Spleen (tissue), 11 donors: ENCODE measurements around the gene UQCR10. TPM values are rescaled to one million over a fixed set of nuclear protein-coding genes. Genes with fewer than 3 reads are reported as not detected.
"Not testable (repeated sequence)": the region's sequence is repeated elsewhere in the genome, so short reads cannot be mapped to it uniquely, and the experiment has no call there.

Experiments
- DNase-seq: peaks from one replicate; pipeline ENCODE4 v3.0.0-alpha.2; 2020
- H3K27ac ChIP-seq, 8 donors: fragments of 200-600 bp; sonication (generic) in 7 of 8; 1 replicate in 4 of 8; 2 replicates in 4 of 8; pipeline versions ENCODE4 v1.5.0 to v1.8.0; 2016 to 2021; ENCODE audit warnings: inconsistent platforms in 4 of 8, mild to moderate bottlenecking in 4 of 8, moderate library complexity in 1 of 8
- H3K27me3 ChIP-seq, 7 donors: fragments of 200-600 bp; sonication (generic) in 6 of 7; replicated peaks in 1 of 7; 1 replicate in 4 of 7; 2 replicates in 3 of 7; pipeline versions ENCODE4 v1.5.0 to v1.8.0; 2016 to 2021; ENCODE audit warnings: inconsistent platforms in 3 of 7, mild to moderate bottlenecking in 1 of 7
- H3K36me3 ChIP-seq, 6 donors: fragments of 200-600 bp; sonication (generic) in 5 of 6; 1 replicate in 4 of 6; 2 replicates in 2 of 6; pipeline versions ENCODE4 v1.5.0 to v1.8.0; 2016 to 2021; ENCODE audit warnings: inconsistent platforms in 2 of 6
- H3K4me1 ChIP-seq, 6 donors: fragments of 200-600 bp; sonication (generic) in 5 of 6; 1 replicate in 3 of 6; 2 replicates in 3 of 6; pipeline versions ENCODE4 v1.5.0 to v1.8.0; 2016 to 2021; ENCODE audit warnings: inconsistent platforms in 3 of 6
- H3K4me3 ChIP-seq, 8 donors: fragments of 200-600 bp; sonication (generic) in 7 of 8; 1 replicate in 4 of 8; 2 replicates in 4 of 8; pipeline versions ENCODE4 v1.5.0 to v1.8.0; 2016 to 2021; ENCODE audit warnings: inconsistent platforms in 4 of 8, mild to moderate bottlenecking in 4 of 8, moderate library complexity in 2 of 8
- H3K9me3 ChIP-seq, 8 donors: fragments of 200-600 bp; sonication (generic) in 7 of 8; 1 replicate in 4 of 8; 2 replicates in 4 of 8; pipeline versions ENCODE4 v1.5.0 to v1.8.0; 2016 to 2021; ENCODE audit warnings: inconsistent platforms in 4 of 8
- POLR2A ChIP-seq, 3 donors: fragments of 450-650 bp; IDR thresholded peaks; one replicate each; pipeline ENCODE4 v1.5.1; 2017; ENCODE audit warnings: antibody characterized with exemption in 3 of 3, mild to moderate bottlenecking in 1 of 3
- POLR2AphosphoS5 ChIP-seq, 3 donors: sonication (generic); formaldehyde crosslinking; IDR thresholded peaks; one replicate each; pipeline ENCODE4 v1.5.1; 2017; ENCODE audit warnings: antibody characterized with exemption in 3 of 3
- WGBS, 5 donors: extraction: QIAGEN DNeasy Blood & Tissue Kit in 3 of 5; methylation state at CpG; one replicate each; pipeline versions ENCODE4 v1.1.5 to v1.1.7; 2013 to 2018; 5-methylcytosine and 5-hydroxymethylcytosine counted together
- intact Hi-C: fragments of 100-400 bp; cut with DNase I; formaldehyde crosslinking; loops from one replicate; pipeline ENCODE4 v1.15.0; 2023; ENCODE audit warnings: low total_unique reads
- polyA plus RNA-seq, 3 donors: library from polyadenylated mRNA; stranded (reverse); fragments of 200-250 nt; gene quantifications; one replicate each; pipeline ENCODE4 v1.2.1, GENCODE V29; 2013
- total RNA-seq, 7 donors: library from RNA; depleted of rRNA in 3 of 7; stranded (reverse); fragments of >200 nt in 3 of 7; fragmentation: NEBNext Ultra II Directional in 4 of 7; extraction: Animal tissue kit (Norgen Biotek cat#: 25700) in 4 of 7; gene quantifications; one replicate each; pipeline versions ENCODE4 v1.1.0 to v1.2.1, GENCODE V29; 2016 to 2021
- TF ChIP-seq, protein P1 (sequence below), 11 experiments: fragments of 200-600 bp in 7 of 11; fragments of 450-650 bp in 4 of 11; sonication (generic) in 4 of 11; IDR thresholded peaks in 8 of 11; conservative IDR thresholded peaks in 3 of 11; 1 replicate in 7 of 11; 2 replicates in 4 of 11; pipeline versions ENCODE4 v1.4.0 to v1.8.0; 2016 to 2021; ENCODE audit warnings: antibody characterized with exemption in 11 of 11, inconsistent platforms in 4 of 11, mild to moderate bottlenecking in 1 of 11
- donor health status: healthy with polysubstance abuse.
- donor health status: DM: no; HTN: no; CAD: no; lungs with moderate emphysema.
- donor health status: DM: no; HTN: no; CAD: no.
- donor health status: Bipolar disorder and iron deficiency.
- donor health status: healthy.
- donor health status: DM: no; HTN: no; CAD: no.
- donor health status: DM: yes; HTN: yes; CAD: no.

The UQCR10 gene
- total and polyA plus RNA-seq, 10 donors = 32.8 to 174 (median 59.3) TPM

DNA sequence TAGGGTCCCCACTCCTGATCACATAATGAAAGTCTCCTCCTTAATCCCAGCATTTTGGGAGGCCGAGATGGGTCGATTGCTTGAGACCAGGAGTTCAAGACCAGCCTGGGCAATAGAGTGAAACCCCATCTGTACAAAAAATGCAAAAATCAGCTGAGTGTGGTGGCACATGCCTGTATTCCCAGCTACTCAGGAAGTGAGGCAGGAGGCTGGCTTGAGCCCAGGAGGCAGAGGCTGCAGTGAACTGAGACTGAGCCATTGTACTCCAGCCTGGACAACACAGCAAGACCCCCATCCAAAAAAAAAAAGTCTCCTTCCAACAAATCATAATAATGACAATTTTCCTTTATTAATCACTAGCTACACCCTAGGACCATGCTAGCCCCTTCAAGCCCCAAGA lies 15.5 kb upstream of the UQCR10 start:
- no peaks in the 10 kb centered on the region for H3K9me3 ChIP-seq
- peak overlapping the region in 1 of 8 donors; percentile 19 for H3K4me3 ChIP-seq
- peaks cover 0 to 28% (median 13%) of the 10 kb centered on the region in 6 donors for H3K4me1 ChIP-seq
- TF ChIP-seq POLR2AphosphoS5 (IDR thresholded peaks at IDR 0.05) = no peak
- no peak for TF ChIP-seq POLR2A (IDR thresholded peaks at IDR 0.05)
- peaks cover 0 to 67% (median 25%) of the 10 kb centered on the region in 6 donors for H3K36me3 ChIP-seq
- no peaks in the 10 kb centered on the region for H3K27me3 ChIP-seq
- 86 to 98% (median 96%) methylated on average over 2 of the region's 2 CpGs for WGBS, 5 donors
- peak overlapping the region in 7 of 8 donors; percentile 56 to 86 (median 73) for H3K27ac ChIP-seq
- intact Hi-C loops = no loop called here
- no peak for DNase-seq

DNA sequence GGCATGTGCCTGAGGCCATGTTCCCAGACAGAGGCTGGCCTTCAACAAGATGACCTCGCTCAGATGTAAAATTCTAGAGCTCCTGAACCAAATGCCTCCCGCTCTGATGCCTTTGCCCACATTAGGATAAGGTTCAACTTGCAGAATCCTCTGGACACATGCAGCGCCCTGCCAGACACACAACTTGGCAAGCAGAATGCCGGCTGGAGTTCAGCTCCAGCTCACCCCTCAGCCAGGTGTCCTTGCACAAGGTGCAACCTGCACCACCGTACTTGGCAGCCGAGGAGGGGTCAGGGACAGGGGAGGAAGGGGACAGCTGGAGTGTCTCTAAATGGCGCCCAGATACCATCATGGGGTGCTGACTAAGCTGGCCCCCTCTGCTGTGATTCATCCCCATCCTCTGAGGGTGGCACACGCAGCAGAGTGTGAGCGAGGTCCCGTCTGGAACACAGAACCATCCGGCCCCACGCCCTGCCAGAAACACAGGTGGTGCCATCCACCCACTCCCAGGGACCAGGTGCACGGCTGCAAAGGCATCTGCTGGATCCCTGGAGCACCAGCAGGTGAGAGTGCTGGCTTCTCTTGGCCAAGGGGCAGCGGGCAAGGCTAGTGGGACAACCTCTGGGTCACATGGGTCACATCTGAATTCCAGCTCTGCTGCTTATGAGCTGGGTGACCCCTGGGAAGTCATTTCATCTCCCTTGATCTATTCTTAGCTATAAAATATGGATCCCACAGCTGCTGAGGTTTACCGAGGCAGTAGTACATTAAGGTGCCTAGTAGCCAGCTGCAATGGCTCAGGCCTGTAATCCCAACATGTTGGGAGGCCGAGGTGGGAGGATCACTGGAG lies 13.1 kb upstream of the UQCR10 start:
- Histone ChIP-seq H3K27me3 (no peaks in the 10 kb centered on the region), H3K27ac (no peak overlapping the region), H3K36me3 (peaks cover 0 to 47% (median 5%) of the 10 kb centered on the region in 6 donors), H3K4me3 (no peak overlapping the region), H3K4me1 (peaks cover 0 to 28% (median 13%) of the 10 kb centered on the region in 6 donors), H3K9me3 (no peaks in the 10 kb centered on the region)
- intact Hi-C loops = no loop called here
- no peak for TF ChIP-seq POLR2A (IDR thresholded peaks at IDR 0.05)
- TF ChIP-seq POLR2AphosphoS5 (IDR thresholded peaks at IDR 0.05) = no peak
- TF ChIP-seq, protein P1, sequence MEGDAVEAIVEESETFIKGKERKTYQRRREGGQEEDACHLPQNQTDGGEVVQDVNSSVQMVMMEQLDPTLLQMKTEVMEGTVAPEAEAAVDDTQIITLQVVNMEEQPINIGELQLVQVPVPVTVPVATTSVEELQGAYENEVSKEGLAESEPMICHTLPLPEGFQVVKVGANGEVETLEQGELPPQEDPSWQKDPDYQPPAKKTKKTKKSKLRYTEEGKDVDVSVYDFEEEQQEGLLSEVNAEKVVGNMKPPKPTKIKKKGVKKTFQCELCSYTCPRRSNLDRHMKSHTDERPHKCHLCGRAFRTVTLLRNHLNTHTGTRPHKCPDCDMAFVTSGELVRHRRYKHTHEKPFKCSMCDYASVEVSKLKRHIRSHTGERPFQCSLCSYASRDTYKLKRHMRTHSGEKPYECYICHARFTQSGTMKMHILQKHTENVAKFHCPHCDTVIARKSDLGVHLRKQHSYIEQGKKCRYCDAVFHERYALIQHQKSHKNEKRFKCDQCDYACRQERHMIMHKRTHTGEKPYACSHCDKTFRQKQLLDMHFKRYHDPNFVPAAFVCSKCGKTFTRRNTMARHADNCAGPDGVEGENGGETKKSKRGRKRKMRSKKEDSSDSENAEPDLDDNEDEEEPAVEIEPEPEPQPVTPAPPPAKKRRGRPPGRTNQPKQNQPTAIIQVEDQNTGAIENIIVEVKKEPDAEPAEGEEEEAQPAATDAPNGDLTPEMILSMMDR (IDR thresholded peaks at IDR 0.05 in 8 of 11, conservative IDR thresholded peaks at IDR 0.05 in 3 of 11) = no peak
- DNase-seq = no peak
- WGBS, 5 donors = 76 to 93% (median 87%) methylated on average over 9 to 16 of the region's 16 CpGs

DNA sequence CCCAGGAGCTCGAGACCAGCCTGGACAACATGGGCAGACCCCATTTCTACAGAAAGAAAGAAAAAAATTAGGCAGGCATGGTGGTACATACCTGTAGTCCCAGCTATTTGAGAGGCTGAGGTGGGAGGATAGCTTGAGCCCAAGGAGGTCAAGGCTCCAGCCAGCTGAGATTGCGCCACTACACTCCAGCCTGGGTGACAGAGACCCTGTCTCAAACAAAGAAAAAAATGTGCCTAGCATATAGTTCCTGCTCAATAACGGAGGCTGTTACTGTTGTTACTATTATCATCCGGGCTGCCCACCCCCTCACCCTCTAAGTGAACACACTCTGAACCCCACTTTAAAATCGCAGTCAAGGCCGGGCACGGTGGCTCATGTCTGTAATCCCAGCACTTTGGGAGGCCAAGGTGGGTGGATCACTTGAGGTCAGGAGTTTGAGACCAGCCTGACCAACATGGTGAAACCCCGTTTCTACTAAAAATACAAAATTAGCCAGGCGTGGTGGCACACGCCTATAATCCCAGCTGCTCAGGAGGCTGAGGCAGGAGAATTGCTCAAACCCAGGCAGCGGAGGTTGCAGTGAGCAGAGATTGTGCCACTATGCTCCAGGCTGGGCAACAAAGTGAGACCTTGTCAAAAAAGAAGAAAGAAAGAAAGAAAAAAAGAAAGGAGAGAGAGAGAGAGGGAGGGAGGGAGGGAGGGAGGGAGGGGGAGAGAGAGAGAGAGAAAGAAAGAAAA lies 12.3 kb upstream of the UQCR10 start:
- H3K27me3 ChIP-seq, H3K4me3 ChIP-seq, H3K27ac ChIP-seq, intact Hi-C loops, DNase-seq, H3K9me3 ChIP-seq: not testable (repeated sequence)
- H3K36me3 ChIP-seq = peaks cover 0 to 42% (median 5%) of the 10 kb centered on the region in 6 donors
- peaks cover 0 to 26% (median 13%) of the 10 kb centered on the region in 6 donors for H3K4me1 ChIP-seq
- 78 to 89% (median 84%) methylated on average over 11 of the region's 11 CpGs for WGBS, 5 donors

DNA sequence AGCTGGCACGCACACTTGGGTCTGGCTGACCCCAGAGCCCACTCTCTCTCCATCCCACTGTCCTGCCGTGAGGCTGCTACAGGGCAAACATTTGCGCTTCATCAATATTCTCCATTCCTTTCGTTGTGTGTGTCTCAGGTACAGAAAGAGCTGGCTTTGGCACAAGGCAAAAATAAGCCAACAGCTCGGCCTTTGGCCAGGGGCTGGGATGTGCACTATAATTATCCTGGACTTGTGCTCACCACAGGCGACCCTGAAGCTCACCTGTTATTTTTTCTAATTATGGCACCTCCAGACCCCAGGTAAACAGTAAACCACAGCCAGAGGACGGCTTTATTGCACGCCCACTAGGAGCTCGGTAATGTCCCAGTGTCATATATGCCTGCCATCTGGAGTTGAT lies 11.3 kb upstream of the UQCR10 start:
- TF ChIP-seq POLR2AphosphoS5 (IDR thresholded peaks at IDR 0.05) = no peak
- TF ChIP-seq POLR2A (IDR thresholded peaks at IDR 0.05) = no peak
- TF ChIP-seq, protein P1 (IDR thresholded peaks at IDR 0.05 in 8 of 11, conservative IDR thresholded peaks at IDR 0.05 in 3 of 11) = no peak
- DNase-seq = no peak
- Histone ChIP-seq H3K4me1 (peaks cover 0 to 16% (median 9%) of the 10 kb centered on the region in 6 donors), H3K9me3 (no peaks in the 10 kb centered on the region), H3K27ac (no peak overlapping the region), H3K36me3 (peaks cover 0 to 33% (median 5%) of the 10 kb centered on the region in 6 donors), H3K4me3 (no peak overlapping the region), H3K27me3 (no peaks in the 10 kb centered on the region)
- intact Hi-C loops = no loop called here
- WGBS, 5 donors = 88 to 97% (median 91%) methylated on average over 9 of the region's 9 CpGs

DNA sequence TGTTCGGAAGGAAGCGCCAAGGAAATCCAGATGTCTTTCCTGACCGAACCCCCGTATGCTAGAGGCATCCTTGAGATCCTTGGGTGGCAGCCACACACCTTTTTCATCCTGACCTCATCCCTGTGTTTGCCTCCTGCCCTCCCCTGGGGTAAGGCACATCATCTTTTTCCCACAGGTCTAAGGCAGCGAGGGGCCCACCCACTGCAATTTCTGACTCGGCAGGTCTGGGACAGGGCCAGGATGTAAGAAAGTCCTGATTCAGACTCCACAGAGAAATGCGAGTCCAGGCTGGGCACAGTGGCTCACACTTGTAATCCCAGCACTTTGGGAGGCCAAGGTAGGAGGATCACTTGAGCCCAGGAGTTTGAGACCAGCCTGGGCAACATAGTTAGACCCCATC lies 10.8 kb upstream of the UQCR10 start:
- 77 to 95% (median 89%) methylated on average over 7 of the region's 7 CpGs for WGBS, 5 donors
- H3K36me3 ChIP-seq = peaks cover 0 to 33% (median 5%) of the 10 kb centered on the region in 6 donors
- H3K9me3 ChIP-seq = no peaks in the 10 kb centered on the region
- intact Hi-C loops = no loop called here
- H3K27me3 ChIP-seq = no peaks in the 10 kb centered on the region
- H3K4me3 ChIP-seq = no peak overlapping the region
- H3K27ac ChIP-seq = no peak overlapping the region
- peaks cover 0 to 11% (median 4%) of the 10 kb centered on the region in 6 donors for H3K4me1 ChIP-seq
- TF ChIP-seq, protein P1 (IDR thresholded peaks at IDR 0.05 in 8 of 11, conservative IDR thresholded peaks at IDR 0.05 in 3 of 11) = no peak
- TF ChIP-seq POLR2A (IDR thresholded peaks at IDR 0.05) = no peak
- no peak for TF ChIP-seq POLR2AphosphoS5 (IDR thresholded peaks at IDR 0.05)
- no peak for DNase-seq
